OCI-LY1 (cell line): ENCODE results near the gene C11orf91.

Source experiments
- CTCF ChIP-seq: fragments of 200-600 bp; sonication (generic), shearing (Covaris generic); IDR thresholded peaks from 2 replicates; pipeline ENCODE4 v1.5.1; 2017; ENCODE audit warnings: mild to moderate bottlenecking, antibody characterized with exemption, low read length, moderate library complexity, mixed read lengths
- EZH2 ChIP-seq: fragments of 200-600 bp; sonication (generic), shearing (Covaris generic); IDR thresholded peaks from 2 replicates; pipeline ENCODE4 v1.8.0; 2017; ENCODE audit warnings: borderline replicate concordance, mixed run types, mild to moderate bottlenecking, antibody characterized with exemption, low read length, moderate library complexity, mixed read lengths

DNA sequence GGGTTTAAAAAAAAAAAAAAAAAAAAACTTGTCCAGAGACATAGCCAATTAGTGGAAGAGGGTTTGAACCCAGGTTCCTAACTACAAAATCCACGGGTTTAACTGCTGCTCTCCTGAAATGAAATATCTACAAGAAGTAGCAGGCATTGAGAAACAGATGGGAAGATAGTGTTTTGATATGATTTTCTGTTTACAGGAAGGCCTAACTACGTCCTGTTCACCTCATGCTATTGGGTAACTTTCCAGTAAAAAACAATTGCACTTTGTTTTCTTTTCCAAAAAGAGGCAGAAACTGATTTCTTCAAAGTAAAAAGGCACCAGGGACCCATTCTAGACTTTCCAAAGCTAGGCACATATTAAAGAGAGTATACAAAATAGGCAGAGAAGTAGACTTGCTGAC, 5.9 kb upstream of the C11orf91 start:
- no peak for TF ChIP-seq EZH2
- no peak for TF ChIP-seq CTCF
